GM23338 (cell line): ENCODE results near the gene MCTP1. TPM values are rescaled to one million over a fixed set of nuclear protein-coding genes. Genes with fewer than 3 reads are reported as not detected.

ENCODE experiments used
- ATAC-seq: fragments of 200-7000 bp; cut with Tn5 transposase; 3 replicates; pipeline ENCODE4 v1.9.1; 2020
- DNase-seq: peaks from one replicate; pipeline ENCODE4 v3.0.0-alpha.2; 2015; ENCODE audit warnings: low spot score
- H2AFZ ChIP-seq: fragments of 200-600 bp; sonication (generic); 2 replicates; pipeline ENCODE4 v1.8.0; 2016; ENCODE audit warnings: antibody characterized with exemption, mild to moderate bottlenecking, moderate library complexity
- H3F3A ChIP-seq: fragments of 200-600 bp; sonication (generic); replicated peaks from 2 replicates; pipeline ENCODE4 v1.8.0; 2017; ENCODE audit warnings: antibody characterized with exemption, mixed run types, low read depth
- H3K27ac ChIP-seq: fragments of 200-600 bp; sonication (generic); 2 replicates; pipeline ENCODE4 v1.6.1; 2016; ENCODE audit warnings: low read depth
- H3K27me3 ChIP-seq: fragments of 200-600 bp; sonication (generic); 2 replicates; pipeline ENCODE4 v1.8.0; 2016; ENCODE audit warnings: mild to moderate bottlenecking, mixed run types, moderate library complexity; ENCODE audit not compliant: insufficient read depth
- H3K36me3 ChIP-seq: fragments of 200-600 bp; sonication (generic); 2 replicates; pipeline ENCODE4 v1.8.0; 2016; ENCODE audit warnings: mild to moderate bottlenecking; ENCODE audit not compliant: insufficient read depth
- H3K4me1 ChIP-seq: fragments of 200-600 bp; sonication (generic); 2 replicates; pipeline ENCODE4 v1.8.0; 2016; ENCODE audit warnings: mild to moderate bottlenecking, moderate library complexity; ENCODE audit not compliant: insufficient read depth
- H3K4me2 ChIP-seq: fragments of 200-600 bp; sonication (generic); 2 replicates; pipeline ENCODE4 v1.7.1; 2017; ENCODE audit warnings: mixed run types
- H3K4me3 ChIP-seq: fragments of 200-600 bp; sonication (generic); 2 replicates; pipeline ENCODE4 v1.6.1; 2016; ENCODE audit warnings: mixed run types
- H3K79me2 ChIP-seq: fragments of 200-600 bp; sonication (generic); replicated peaks from 2 replicates; pipeline ENCODE4 v1.8.0; 2017; ENCODE audit warnings: mild to moderate bottlenecking; ENCODE audit not compliant: insufficient read depth
- H3K9me2 ChIP-seq: fragments of 200-600 bp; sonication (generic); 2 replicates; pipeline ENCODE4 v1.8.0; 2017; ENCODE audit not compliant: insufficient read depth
- H4K20me1 ChIP-seq: fragments of 200-600 bp; sonication (generic); replicated peaks from 2 replicates; pipeline ENCODE4 v1.8.0; 2017; ENCODE audit warnings: mild to moderate bottlenecking; ENCODE audit not compliant: insufficient read depth
- H3K27ac Mint-ChIP-seq: 2 replicates; pipeline ENCODE4 v1.8.0; 2020; ENCODE audit warnings: inconsistent platforms, mild to moderate bottlenecking, moderate library complexity, mixed read lengths
- H3K27me3 Mint-ChIP-seq: 3 replicates; pipeline ENCODE4 v1.8.0; 2022; ENCODE audit warnings: low read depth, mild to moderate bottlenecking, moderate library complexity, mixed read lengths, inconsistent platforms; ENCODE audit not compliant: insufficient read depth, poor library complexity
- H3K36me3 Mint-ChIP-seq: 3 replicates; pipeline ENCODE4 v1.8.0; 2021; ENCODE audit warnings: low read depth, mild to moderate bottlenecking, inconsistent platforms, moderate library complexity, mixed read lengths
- H3K4me1 Mint-ChIP-seq: 3 replicates; pipeline ENCODE4 v1.8.0; 2020; ENCODE audit warnings: mild to moderate bottlenecking, inconsistent platforms, mixed read lengths
- H3K4me3 Mint-ChIP-seq: 3 replicates; pipeline ENCODE4 v1.8.0; 2021; ENCODE audit warnings: moderate library complexity, mild to moderate bottlenecking, inconsistent platforms, mixed read lengths
- H3K9me3 Mint-ChIP-seq: 3 replicates; pipeline ENCODE4 v1.8.0; 2020; ENCODE audit warnings: moderate library complexity, mild to moderate bottlenecking, inconsistent platforms, mixed read lengths
- EZH2 ChIP-seq: fragments of 200-600 bp; sonication (generic); IDR thresholded peaks from one replicate; pipeline ENCODE4 v1.8.0; 2017; ENCODE audit warnings: antibody characterized with exemption, mild to moderate bottlenecking, low read depth; ENCODE audit not compliant: unreplicated experiment
- EZH2phosphoT487 ChIP-seq: fragments of 200-600 bp; sonication (generic); IDR thresholded peaks from one replicate; pipeline ENCODE4 v1.8.1; 2018; ENCODE audit warnings: antibody characterized with exemption; ENCODE audit not compliant: unreplicated experiment
- JUNB ChIP-seq: IDR thresholded peaks from one replicate; pipeline ENCODE4 v1.6.1; 2016; ENCODE audit warnings: antibody characterized with exemption; ENCODE audit not compliant: unreplicated experiment
- ZNF331 ChIP-seq: fragments of 250-450 bp; sonication (Bioruptor Pico); IDR thresholded peaks from 2 replicates; pipeline ENCODE4 v1.5.0; 2020; ENCODE audit warnings: low read depth, mild to moderate bottlenecking, moderate library complexity
- polyA plus RNA-seq: library from polyadenylated mRNA; unstranded; fragments of >200 nt; fragmentation: Nextera tagmentation; extraction: Ambion mirVana; gene quantifications from 2 replicates; pipeline ENCODE4 v1.2.1, GENCODE V29; 2016
- total RNA-seq: library from RNA; depleted of rRNA; stranded (reverse); fragments of >200 nt; shearing (Covaris generic); gene quantifications from 2 replicates; pipeline ENCODE4 v1.2.3, GENCODE V29; 2014
- TF ChIP-seq, protein P1 (sequence below), 2 experiments: fragments of 200-600 bp in 1 of 2; sonication (generic) in 1 of 2; conservative IDR thresholded peaks; 2 replicates each; pipeline versions ENCODE4 v1.5.1 to v1.6.1; 2016 to 2017; ENCODE audit warnings: antibody characterized with exemption in 2 of 2, low read depth in 2 of 2, mild to moderate bottlenecking in 2 of 2, moderate library complexity in 1 of 2
- TF ChIP-seq, protein P2 (sequence below): IDR thresholded peaks from 2 replicates; pipeline ENCODE4 v1.6.1; 2016; ENCODE audit warnings: antibody characterized with exemption
- TF ChIP-seq, protein P3 (sequence below): IDR thresholded peaks from one replicate; pipeline ENCODE4 v1.6.1; 2018; ENCODE audit warnings: antibody characterized with exemption; ENCODE audit not compliant: unreplicated experiment
- TF ChIP-seq, protein P4 (sequence below): fragments of 250-450 bp; sonication (Bioruptor Pico); IDR thresholded peaks from 2 replicates; pipeline ENCODE4 v1.5.0; 2020; ENCODE audit warnings: mild to moderate bottlenecking, moderate library complexity

The MCTP1 gene
- total and polyA plus RNA-seq, 2 experiments from 2014 or later = 3.7 to 4.2 TPM

DNA sequence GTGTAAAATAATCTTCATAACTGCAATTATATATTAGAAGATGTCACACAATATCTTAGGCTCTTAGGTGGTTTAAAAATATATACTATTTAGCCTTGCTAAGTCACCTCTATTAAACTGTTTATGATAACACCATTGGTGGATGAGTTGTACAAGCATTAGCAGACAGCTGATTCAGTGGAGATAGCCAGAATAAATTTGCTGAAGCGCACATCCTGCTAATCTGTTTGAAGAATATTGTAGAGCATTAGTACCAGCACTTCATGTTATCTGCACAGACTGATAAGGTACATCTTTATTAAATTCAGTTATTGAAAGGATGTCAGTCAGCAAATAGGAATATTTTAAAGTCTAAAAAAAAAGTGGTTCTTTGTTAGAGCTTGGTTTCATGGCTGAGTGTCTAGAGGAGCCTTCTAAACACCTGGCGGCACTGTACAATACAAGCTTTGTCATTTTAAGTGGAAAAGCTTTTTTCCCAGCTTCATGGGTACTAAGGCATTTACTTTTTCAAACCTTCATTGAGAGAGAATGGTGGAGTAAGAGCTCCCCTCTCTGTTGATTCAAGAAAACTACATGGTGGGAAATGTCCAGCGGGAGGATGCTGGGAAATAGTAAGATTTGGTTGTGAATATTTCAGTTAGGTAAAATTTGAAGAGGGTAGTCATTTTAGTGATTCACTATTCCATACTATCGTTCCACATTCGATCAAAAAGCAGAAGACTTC is 391.3 kb downstream of the MCTP1 start:
- Histone ChIP-seq H3K4me3 (no peak overlapping the region), H3K27ac (no peak overlapping the region), H4K20me1 (no peaks in the 10 kb centered on the region), H3F3A (no peaks in the 10 kb centered on the region), H3K36me3 (no peaks in the 10 kb centered on the region), H2AFZ (no peak overlapping the region), H3K9me2 (no peaks in the 10 kb centered on the region), H3K79me2 (no peaks in the 10 kb centered on the region), H3K4me2 (no peak overlapping the region), H3K4me1 (0 out of 2 replicates have a peak, but pooled peaks cover 3% of the 10 kb centered on the region), H3K27me3 (no peaks in the 10 kb centered on the region)
- Mint-ChIP-seq H3K27ac (no peak overlapping the region), H3K4me3 (no peak overlapping the region), H3K9me3 (no peaks in the 10 kb centered on the region), H3K27me3 (no peaks in the 10 kb centered on the region), H3K36me3 (no peaks in the 10 kb centered on the region), H3K4me1 (peaks cover 3% of the 10 kb centered on the region; the same call in 2 of the 3 replicates)
- TF ChIP-seq, protein P1, sequence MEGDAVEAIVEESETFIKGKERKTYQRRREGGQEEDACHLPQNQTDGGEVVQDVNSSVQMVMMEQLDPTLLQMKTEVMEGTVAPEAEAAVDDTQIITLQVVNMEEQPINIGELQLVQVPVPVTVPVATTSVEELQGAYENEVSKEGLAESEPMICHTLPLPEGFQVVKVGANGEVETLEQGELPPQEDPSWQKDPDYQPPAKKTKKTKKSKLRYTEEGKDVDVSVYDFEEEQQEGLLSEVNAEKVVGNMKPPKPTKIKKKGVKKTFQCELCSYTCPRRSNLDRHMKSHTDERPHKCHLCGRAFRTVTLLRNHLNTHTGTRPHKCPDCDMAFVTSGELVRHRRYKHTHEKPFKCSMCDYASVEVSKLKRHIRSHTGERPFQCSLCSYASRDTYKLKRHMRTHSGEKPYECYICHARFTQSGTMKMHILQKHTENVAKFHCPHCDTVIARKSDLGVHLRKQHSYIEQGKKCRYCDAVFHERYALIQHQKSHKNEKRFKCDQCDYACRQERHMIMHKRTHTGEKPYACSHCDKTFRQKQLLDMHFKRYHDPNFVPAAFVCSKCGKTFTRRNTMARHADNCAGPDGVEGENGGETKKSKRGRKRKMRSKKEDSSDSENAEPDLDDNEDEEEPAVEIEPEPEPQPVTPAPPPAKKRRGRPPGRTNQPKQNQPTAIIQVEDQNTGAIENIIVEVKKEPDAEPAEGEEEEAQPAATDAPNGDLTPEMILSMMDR (conservative IDR thresholded peaks at IDR 0.05; ENCODE audit: low read depth in 2 of 2) = peak; percentile 79 to 92
- TF ChIP-seq EZH2 (no peak), EZH2phosphoT487 (no peak), JUNB (no peak)
- TF ChIP-seq, protein P2, sequence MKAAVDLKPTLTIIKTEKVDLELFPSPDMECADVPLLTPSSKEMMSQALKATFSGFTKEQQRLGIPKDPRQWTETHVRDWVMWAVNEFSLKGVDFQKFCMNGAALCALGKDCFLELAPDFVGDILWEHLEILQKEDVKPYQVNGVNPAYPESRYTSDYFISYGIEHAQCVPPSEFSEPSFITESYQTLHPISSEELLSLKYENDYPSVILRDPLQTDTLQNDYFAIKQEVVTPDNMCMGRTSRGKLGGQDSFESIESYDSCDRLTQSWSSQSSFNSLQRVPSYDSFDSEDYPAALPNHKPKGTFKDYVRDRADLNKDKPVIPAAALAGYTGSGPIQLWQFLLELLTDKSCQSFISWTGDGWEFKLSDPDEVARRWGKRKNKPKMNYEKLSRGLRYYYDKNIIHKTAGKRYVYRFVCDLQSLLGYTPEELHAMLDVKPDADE = no peak
- ATAC-seq (peak; percentile 83), DNase-seq (peak; percentile 79)

DNA sequence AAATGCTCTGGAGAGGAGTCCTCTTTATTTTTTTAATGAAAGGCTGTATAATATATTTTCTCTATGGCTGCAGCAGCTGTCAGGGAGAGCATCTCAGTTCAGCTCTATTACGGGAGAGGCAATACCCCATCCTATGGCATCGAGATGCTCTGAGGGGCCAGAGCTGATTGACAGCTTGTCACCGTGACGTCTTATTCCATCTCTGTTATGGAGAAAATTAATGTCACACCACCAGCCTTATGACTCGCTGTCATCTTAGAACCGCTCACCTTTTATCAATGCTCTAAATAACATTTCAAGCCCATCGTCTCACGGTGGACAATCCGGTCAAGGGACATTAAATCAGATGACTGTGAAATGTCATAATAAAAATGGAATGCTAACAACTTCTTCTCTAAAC is 392.9 kb downstream of the MCTP1 start:
- H3F3A ChIP-seq = no peaks in the 10 kb centered on the region
- no peaks in the 10 kb centered on the region for H3K27me3 ChIP-seq
- peaks cover 6% of the 10 kb centered on the region; the same call in 2 of the 3 replicates for H3K4me1 Mint-ChIP-seq
- H3K27ac ChIP-seq = no peak overlapping the region
- H3K79me2 ChIP-seq = no peaks in the 10 kb centered on the region
- H3K9me3 Mint-ChIP-seq = no peaks in the 10 kb centered on the region
- H3K27me3 Mint-ChIP-seq = no peaks in the 10 kb centered on the region
- no peak for DNase-seq
- 0 out of 2 replicates have a peak, but pooled peaks cover 3% of the 10 kb centered on the region for H3K4me1 ChIP-seq
- no peaks in the 10 kb centered on the region for H3K9me2 ChIP-seq
- no peak overlapping the region for H3K4me3 ChIP-seq
- no peaks in the 10 kb centered on the region for H3K36me3 ChIP-seq
- no peak overlapping the region for H3K4me2 ChIP-seq
- no peak overlapping the region for H3K27ac Mint-ChIP-seq
- H3K36me3 Mint-ChIP-seq = no peaks in the 10 kb centered on the region
- no peak overlapping the region for H2AFZ ChIP-seq
- no peaks in the 10 kb centered on the region for H4K20me1 ChIP-seq
- no peak for ATAC-seq
- H3K4me3 Mint-ChIP-seq = no peak overlapping the region
- TF ChIP-seq ZNF331 = no peak
- TF ChIP-seq, protein P3, sequence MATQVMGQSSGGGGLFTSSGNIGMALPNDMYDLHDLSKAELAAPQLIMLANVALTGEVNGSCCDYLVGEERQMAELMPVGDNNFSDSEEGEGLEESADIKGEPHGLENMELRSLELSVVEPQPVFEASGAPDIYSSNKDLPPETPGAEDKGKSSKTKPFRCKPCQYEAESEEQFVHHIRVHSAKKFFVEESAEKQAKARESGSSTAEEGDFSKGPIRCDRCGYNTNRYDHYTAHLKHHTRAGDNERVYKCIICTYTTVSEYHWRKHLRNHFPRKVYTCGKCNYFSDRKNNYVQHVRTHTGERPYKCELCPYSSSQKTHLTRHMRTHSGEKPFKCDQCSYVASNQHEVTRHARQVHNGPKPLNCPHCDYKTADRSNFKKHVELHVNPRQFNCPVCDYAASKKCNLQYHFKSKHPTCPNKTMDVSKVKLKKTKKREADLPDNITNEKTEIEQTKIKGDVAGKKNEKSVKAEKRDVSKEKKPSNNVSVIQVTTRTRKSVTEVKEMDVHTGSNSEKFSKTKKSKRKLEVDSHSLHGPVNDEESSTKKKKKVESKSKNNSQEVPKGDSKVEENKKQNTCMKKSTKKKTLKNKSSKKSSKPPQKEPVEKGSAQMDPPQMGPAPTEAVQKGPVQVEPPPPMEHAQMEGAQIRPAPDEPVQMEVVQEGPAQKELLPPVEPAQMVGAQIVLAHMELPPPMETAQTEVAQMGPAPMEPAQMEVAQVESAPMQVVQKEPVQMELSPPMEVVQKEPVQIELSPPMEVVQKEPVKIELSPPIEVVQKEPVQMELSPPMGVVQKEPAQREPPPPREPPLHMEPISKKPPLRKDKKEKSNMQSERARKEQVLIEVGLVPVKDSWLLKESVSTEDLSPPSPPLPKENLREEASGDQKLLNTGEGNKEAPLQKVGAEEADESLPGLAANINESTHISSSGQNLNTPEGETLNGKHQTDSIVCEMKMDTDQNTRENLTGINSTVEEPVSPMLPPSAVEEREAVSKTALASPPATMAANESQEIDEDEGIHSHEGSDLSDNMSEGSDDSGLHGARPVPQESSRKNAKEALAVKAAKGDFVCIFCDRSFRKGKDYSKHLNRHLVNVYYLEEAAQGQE = no peak
- TF ChIP-seq, protein P4, sequence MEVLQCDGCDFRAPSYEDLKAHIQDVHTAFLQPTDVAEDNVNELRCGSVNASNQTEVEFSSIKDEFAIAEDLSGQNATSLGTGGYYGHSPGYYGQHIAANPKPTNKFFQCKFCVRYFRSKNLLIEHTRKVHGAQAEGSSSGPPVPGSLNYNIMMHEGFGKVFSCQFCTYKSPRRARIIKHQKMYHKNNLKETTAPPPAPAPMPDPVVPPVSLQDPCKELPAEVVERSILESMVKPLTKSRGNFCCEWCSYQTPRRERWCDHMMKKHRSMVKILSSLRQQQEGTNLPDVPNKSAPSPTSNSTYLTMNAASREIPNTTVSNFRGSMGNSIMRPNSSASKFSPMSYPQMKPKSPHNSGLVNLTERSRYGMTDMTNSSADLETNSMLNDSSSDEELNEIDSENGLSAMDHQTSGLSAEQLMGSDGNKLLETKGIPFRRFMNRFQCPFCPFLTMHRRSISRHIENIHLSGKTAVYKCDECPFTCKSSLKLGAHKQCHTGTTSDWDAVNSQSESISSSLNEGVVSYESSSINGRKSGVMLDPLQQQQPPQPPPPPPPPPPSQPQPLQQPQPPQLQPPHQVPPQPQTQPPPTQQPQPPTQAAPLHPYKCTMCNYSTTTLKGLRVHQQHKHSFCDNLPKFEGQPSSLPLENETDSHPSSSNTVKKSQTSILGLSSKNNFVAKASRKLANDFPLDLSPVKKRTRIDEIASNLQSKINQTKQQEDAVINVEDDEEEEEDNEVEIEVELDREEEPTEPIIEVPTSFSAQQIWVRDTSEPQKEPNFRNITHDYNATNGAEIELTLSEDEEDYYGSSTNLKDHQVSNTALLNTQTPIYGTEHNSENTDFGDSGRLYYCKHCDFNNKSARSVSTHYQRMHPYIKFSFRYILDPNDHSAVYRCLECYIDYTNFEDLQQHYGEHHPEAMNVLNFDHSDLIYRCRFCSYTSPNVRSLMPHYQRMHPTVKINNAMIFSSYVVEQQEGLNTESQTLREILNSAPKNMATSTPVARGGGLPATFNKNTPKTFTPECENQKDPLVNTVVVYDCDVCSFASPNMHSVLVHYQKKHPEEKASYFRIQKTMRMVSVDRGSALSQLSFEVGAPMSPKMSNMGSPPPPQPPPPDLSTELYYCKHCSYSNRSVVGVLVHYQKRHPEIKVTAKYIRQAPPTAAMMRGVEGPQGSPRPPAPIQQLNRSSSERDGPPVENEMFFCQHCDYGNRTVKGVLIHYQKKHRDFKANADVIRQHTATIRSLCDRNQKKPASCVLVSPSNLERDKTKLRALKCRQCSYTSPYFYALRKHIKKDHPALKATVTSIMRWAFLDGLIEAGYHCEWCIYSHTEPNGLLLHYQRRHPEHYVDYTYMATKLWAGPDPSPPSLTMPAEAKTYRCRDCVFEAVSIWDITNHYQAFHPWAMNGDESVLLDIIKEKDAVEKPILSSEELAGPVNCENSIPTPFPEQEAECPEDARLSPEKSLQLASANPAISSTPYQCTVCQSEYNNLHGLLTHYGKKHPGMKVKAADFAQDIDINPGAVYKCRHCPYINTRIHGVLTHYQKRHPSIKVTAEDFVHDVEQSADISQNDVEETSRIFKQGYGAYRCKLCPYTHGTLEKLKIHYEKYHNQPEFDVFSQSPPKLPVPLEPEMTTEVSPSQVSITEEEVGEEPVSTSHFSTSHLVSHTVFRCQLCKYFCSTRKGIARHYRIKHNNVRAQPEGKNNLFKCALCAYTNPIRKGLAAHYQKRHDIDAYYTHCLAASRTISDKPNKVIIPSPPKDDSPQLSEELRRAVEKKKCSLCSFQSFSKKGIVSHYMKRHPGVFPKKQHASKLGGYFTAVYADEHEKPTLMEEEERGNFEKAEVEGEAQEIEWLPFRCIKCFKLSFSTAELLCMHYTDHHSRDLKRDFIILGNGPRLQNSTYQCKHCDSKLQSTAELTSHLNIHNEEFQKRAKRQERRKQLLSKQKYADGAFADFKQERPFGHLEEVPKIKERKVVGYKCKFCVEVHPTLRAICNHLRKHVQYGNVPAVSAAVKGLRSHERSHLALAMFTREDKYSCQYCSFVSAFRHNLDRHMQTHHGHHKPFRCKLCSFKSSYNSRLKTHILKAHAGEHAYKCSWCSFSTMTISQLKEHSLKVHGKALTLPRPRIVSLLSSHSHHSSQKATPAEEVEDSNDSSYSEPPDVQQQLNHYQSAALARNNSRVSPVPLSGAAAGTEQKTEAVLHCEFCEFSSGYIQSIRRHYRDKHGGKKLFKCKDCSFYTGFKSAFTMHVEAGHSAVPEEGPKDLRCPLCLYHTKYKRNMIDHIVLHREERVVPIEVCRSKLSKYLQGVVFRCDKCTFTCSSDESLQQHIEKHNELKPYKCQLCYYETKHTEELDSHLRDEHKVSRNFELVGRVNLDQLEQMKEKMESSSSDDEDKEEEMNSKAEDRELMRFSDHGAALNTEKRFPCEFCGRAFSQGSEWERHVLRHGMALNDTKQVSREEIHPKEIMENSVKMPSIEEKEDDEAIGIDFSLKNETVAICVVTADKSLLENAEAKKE (CRISPR knock-in tag) = no peak
